MCF 10A (cell line): Measurements from ENCODE around the gene MYOCOS. TPM values are rescaled to one million over a fixed set of nuclear protein-coding genes. Genes with fewer than 3 reads are reported as not detected.

Source experiments
- BruUV-seq: library from RNA; stranded (reverse); fragments of 400-500 nt; replicated peaks from 2 replicates; lab custom pipeline; 2021; lab: Mats Ljungman, UMichigan
- CTCF ChIA-PET: fragments of 300-600 bp; sonication (Branson Sonifier 250); formaldehyde crosslinking; extraction: SDS; loops from one replicate; lab custom pipeline; 2021; ENCODE audit warnings: antibody characterized with exemption, inconsistent platforms; lab: Yijun Ruan, JAX
- POLR2A ChIA-PET: fragments of 300-600, 350-650 bp; sonication (Branson Sonifier 250); formaldehyde crosslinking; extraction: SDS; loops from one replicate; lab custom pipeline; 2020; ENCODE audit warnings: antibody characterized with exemption, inconsistent platforms; lab: Yijun Ruan, JAX
- DNase-seq: peaks from one replicate; pipeline ENCODE4 v3.0.0-alpha.2; 2018; ENCODE audit not compliant: unreplicated experiment
- H3K27ac Mint-ChIP-seq: one replicate; pipeline ENCODE4 v1.8.0; 2022; ENCODE audit warnings: mild to moderate bottlenecking, low read depth, mixed read lengths; ENCODE audit not compliant: unreplicated experiment
- H3K27me3 Mint-ChIP-seq: one replicate; pipeline ENCODE4 v1.8.0; 2022; ENCODE audit warnings: mixed read lengths; ENCODE audit not compliant: insufficient read depth, unreplicated experiment
- H3K36me3 Mint-ChIP-seq: one replicate; pipeline ENCODE4 v1.8.0; 2022; ENCODE audit warnings: mild to moderate bottlenecking, moderate library complexity, mixed read lengths; ENCODE audit not compliant: insufficient read depth, unreplicated experiment
- H3K4me1 Mint-ChIP-seq: one replicate; pipeline ENCODE4 v1.8.0; 2022; ENCODE audit warnings: mixed read lengths; ENCODE audit not compliant: insufficient read depth, unreplicated experiment
- H3K4me3 Mint-ChIP-seq: one replicate; pipeline ENCODE4 v1.8.0; 2022; ENCODE audit warnings: mild to moderate bottlenecking, moderate library complexity, mixed read lengths; ENCODE audit not compliant: unreplicated experiment
- H3K9me3 Mint-ChIP-seq: one replicate; pipeline ENCODE4 v1.8.0; 2022; ENCODE audit warnings: mixed read lengths; ENCODE audit not compliant: unreplicated experiment
- CTCF ChIP-seq: fragments of 200-600 bp; IDR thresholded peaks from one replicate; pipeline ENCODE4 v1.8.0; 2022; ENCODE audit warnings: antibody characterized with exemption, mild to moderate bottlenecking; ENCODE audit not compliant: unreplicated experiment
- intact Hi-C: fragments of 100-400 bp; cut with micrococcal nuclease; formaldehyde crosslinking; loops from 2 replicates; pipeline ENCODE4 v1.14.1; 2022
- total RNA-seq: library from RNA; stranded (reverse); gene quantifications from 2 replicates; pipeline ENCODE4 v1.2.3, GENCODE V29; 2022

The MYOCOS gene
- total RNA-seq, 1 experiment from 2014 or later, result 0.23 TPM

DNA sequence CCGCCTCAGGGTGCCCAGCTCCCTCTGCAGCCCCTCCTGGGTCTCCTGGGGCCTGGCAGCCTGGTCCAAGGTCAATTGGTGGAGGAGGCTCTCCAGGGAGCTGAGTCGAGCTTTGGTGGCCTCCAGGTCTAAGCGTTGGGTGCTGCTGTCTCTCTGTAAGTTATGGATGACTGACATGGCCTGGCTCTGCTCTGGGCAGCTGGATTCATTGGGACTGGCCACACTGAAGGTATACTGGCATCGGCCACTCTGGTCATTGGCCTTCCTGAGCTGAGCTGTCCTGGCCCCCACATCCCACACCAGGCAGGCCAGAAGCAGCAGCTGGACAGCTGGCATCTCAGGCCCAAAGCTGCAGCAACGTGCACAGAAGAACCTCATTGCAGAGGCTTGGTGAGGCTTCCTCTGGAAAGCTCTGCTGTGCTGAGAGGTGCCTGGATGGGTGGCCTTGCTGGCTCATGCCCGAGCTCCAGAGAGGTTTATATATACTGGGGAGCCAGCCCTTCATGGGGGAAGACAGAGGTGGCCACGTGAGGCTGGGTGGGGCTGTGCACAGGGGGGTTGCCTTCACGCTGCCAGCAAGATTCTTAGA, 30.3 kb downstream of the MYOCOS start, which contains the start of gene MYOC:
TSS of gene MYOC (minus strand) at position 455 of the 589 bp plus-strand sequence. CDS start at position 378, 77 bp downstream.
- no peak within 1 kb of the TSS for H3K27ac Mint-ChIP-seq
- no peak for DNase-seq
- ChIA-PET CTCF (interaction anchor here (0.5 to 1.5 kb wide), 5 partner anchors 9 to 333 kb away, joined by 3 to 6 read pairs (median 3); no protein-coding TSS in a partner anchor), POLR2A (no interaction called here)
- intact Hi-C loops, result no loop called here
- no TSS peak for BruUV-seq
- no peaks in the 10 kb centered on the region for H3K36me3 Mint-ChIP-seq
- no peaks in the 10 kb centered on the region for H3K9me3 Mint-ChIP-seq
- peaks cover 21% of the 10 kb centered on the region for H3K27me3 Mint-ChIP-seq
- TF ChIP-seq CTCF, result no peak
- H3K4me3 Mint-ChIP-seq, result no peak within 1 kb of the TSS
- no peaks in the 10 kb centered on the region for H3K4me1 Mint-ChIP-seq

DNA sequence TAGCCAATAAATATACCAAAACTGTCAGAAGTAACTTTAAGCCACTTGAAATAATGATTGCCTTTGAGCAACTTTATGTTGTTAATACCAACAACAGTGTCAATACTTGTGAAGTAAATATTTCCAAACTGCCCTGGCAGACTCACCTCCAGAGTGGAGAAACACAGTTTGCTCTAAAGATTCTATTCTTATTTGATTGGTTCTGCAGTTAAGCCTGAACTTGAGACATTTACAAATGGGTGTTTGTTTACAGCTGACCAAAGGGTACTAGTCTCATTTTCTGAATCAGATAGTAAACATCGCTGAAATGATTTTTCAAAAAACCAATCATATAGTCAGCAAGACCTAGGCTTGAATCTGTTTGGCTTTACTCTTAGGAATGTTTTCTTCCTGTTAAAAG, 31.8 kb downstream of the MYOCOS start:
- H3K27ac Mint-ChIP-seq, result no peak overlapping the region

GRCh38 chr1:171654201-171654941, 32.3 kb downstream of the MYOCOS start:
- no peaks in the 10 kb centered on the region for H3K9me3 Mint-ChIP-seq
- POLR2A ChIA-PET, result interaction anchor here (0.6 to 1.7 kb wide), 4 partner anchors 10 to 293 kb away, joined by 3 to 5 read pairs (median 4); no protein-coding TSS in a partner anchor
- no peak for TF ChIP-seq CTCF
- no peak for DNase-seq
- H3K27ac Mint-ChIP-seq, result no peak overlapping the region
- intact Hi-C loops, result no loop called here
- CTCF ChIA-PET, result interaction anchor here (0.7 to 6.2 kb wide), 5 partner anchors 9 to 65 kb away, joined by 3 to 33 read pairs (median 5); no protein-coding TSS in a partner anchor
- BruUV-seq, result no TSS peak
- H3K4me1 Mint-ChIP-seq, result no peaks in the 10 kb centered on the region
- H3K27me3 Mint-ChIP-seq, result peaks cover 21% of the 10 kb centered on the region
- no peak overlapping the region for H3K4me3 Mint-ChIP-seq
- no peaks in the 10 kb centered on the region for H3K36me3 Mint-ChIP-seq

More for the DNA sequence above, 31.8 kb downstream of the MYOCOS start:
- no peak for TF ChIP-seq CTCF
- POLR2A ChIA-PET, result interaction anchor here (1.7 kb wide), 1 partner anchor 9 kb away, joined by 5 read pairs; no protein-coding TSS in a partner anchor
- Mint-ChIP-seq H3K9me3 (no peaks in the 10 kb centered on the region), H3K27me3 (peaks cover 21% of the 10 kb centered on the region), H3K36me3 (no peaks in the 10 kb centered on the region), H3K4me3 (no peak overlapping the region), H3K4me1 (no peaks in the 10 kb centered on the region)
- intact Hi-C loops, result no loop called here
- CTCF ChIA-PET, result interaction anchor here (1.7 to 6.2 kb wide), 3 partner anchors 9 to 13 kb away, joined by 5 to 33 read pairs (median 8); no protein-coding TSS in a partner anchor
- BruUV-seq, result no TSS peak
- DNase-seq, result no peak
